Measurements from ENCODE around the gene C10orf88.
A peak's percentile ranks its signal among the peaks of the same experiment; 100 is the strongest.

C10orf88 gene

GRCh38 chr10:122953902-122954730, at the start of gene C10orf88:
Gene C10orf88, minus strand, starts transcription at chr10:122954227. Its CDS starts 49 bp downstream, at chr10:122954178.
- DNase-seq: peak; percentile 96

GRCh38 chr10:123001370-123001769, 47.3 kb upstream of the C10orf88 start:
- DNase-seq: no peak

- DNase-seq: no peak
Measured at GRCh38 chr10:123000155-123000554, 46.1 kb upstream of the C10orf88 start.

- no peak for DNase-seq
Measured at GRCh38 chr10:122999347-122999746, 45.3 kb upstream of the C10orf88 start.

- no peak for DNase-seq
Measured at GRCh38 chr10:122998934-122999333, 44.9 kb upstream of the C10orf88 start.

GRCh38 chr10:122998360-122998917, 44.4 kb upstream of the C10orf88 start:
- DNase-seq: no peak

GRCh38 chr10:122997864-122998263, 43.8 kb upstream of the C10orf88 start:
- no peak for DNase-seq

- DNase-seq: no peak
Measured at GRCh38 chr10:122995936-122996335, 41.9 kb upstream of the C10orf88 start.

- DNase-seq: no peak
Measured at GRCh38 chr10:122993797-122994336, 39.8 kb upstream of the C10orf88 start.

- no peak for DNase-seq
Measured at GRCh38 chr10:122992031-122992585, 38.1 kb upstream of the C10orf88 start.

GRCh38 chr10:122990278-122990677, 36.3 kb upstream of the C10orf88 start:
- no peak for DNase-seq

GRCh38 chr10:122988501-122988900, 34.5 kb upstream of the C10orf88 start:
- no peak for DNase-seq

GRCh38 chr10:122986335-122986734, 32.3 kb upstream of the C10orf88 start:
- no peak for DNase-seq

- DNase-seq: no peak
Measured at GRCh38 chr10:122984708-122985107, 30.7 kb upstream of the C10orf88 start.

GRCh38 chr10:122983898-122984297, 29.9 kb upstream of the C10orf88 start:
- no peak for DNase-seq

GRCh38 chr10:122981066-122981464, 27.0 kb upstream of the C10orf88 start:
- no peak for DNase-seq

GRCh38 chr10:122980209-122981065, 26.4 kb upstream of the C10orf88 start, which contains the start of gene PSTK:
Gene PSTK, plus strand, starts transcription at chr10:122980401. Its CDS starts 79 bp downstream, at chr10:122980480.
- peak; percentile 97 for DNase-seq

GRCh38 chr10:122974543-122975064, 20.6 kb upstream of the C10orf88 start:
- DNase-seq: no peak

- DNase-seq: no peak
Measured at GRCh38 chr10:122974023-122974422, 20.0 kb upstream of the C10orf88 start.

GRCh38 chr10:122968698-122969097, 14.7 kb upstream of the C10orf88 start:
- no peak for DNase-seq

- no peak for DNase-seq
Measured at GRCh38 chr10:122966879-122967278, 12.9 kb upstream of the C10orf88 start.

- DNase-seq: no peak
Measured at GRCh38 chr10:122962405-122962804, 8.4 kb upstream of the C10orf88 start.
